ENCODE results near the gene HMGN1.
"Not testable (repeated sequence)": the region's sequence is repeated elsewhere in the genome, so short reads cannot be mapped to it uniquely, and the experiment has no call there.

DNA sequence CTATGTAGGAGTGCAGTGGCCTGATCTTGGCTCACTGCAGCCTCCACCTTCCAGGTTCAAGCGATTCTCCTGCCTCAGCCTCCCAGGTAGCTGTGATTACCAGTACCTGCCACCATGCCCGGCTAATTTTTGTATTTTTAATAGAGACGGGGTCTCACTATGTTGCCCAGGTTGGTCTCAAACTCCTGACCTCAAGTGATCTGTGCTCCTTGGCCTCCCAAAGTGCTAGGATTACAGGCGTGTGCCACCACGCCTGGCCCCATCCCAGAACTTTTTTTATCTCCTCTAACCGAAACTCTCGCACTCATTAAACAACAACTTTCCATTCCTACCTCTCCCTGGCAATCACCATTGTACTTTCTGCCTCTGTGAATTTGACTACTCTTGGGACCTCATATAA is 33.2 kb upstream of the HMGN1 start:
- TF ChIP-seq, protein P1, sequence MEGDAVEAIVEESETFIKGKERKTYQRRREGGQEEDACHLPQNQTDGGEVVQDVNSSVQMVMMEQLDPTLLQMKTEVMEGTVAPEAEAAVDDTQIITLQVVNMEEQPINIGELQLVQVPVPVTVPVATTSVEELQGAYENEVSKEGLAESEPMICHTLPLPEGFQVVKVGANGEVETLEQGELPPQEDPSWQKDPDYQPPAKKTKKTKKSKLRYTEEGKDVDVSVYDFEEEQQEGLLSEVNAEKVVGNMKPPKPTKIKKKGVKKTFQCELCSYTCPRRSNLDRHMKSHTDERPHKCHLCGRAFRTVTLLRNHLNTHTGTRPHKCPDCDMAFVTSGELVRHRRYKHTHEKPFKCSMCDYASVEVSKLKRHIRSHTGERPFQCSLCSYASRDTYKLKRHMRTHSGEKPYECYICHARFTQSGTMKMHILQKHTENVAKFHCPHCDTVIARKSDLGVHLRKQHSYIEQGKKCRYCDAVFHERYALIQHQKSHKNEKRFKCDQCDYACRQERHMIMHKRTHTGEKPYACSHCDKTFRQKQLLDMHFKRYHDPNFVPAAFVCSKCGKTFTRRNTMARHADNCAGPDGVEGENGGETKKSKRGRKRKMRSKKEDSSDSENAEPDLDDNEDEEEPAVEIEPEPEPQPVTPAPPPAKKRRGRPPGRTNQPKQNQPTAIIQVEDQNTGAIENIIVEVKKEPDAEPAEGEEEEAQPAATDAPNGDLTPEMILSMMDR (IDR thresholded peaks at IDR 0.05), result not testable (repeated sequence)
- TF ChIP-seq EP300 (IDR thresholded peaks at IDR 0.05), result not testable (repeated sequence)

Data from ovary (tissue), 3 donors.